Neural progenitor cell (in vitro differentiated cells): ENCODE measurements around the gene TSPAN16. TPM values are rescaled to one million over a fixed set of nuclear protein-coding genes. Genes with fewer than 3 reads are reported as not detected.

Experiments
- DNase-seq: peaks from one replicate; pipeline ENCODE4 v3.0.0-alpha.2; 2016; ENCODE audit warnings: low spot score
- H2AFZ ChIP-seq: fragments of 200-600 bp; sonication (generic); replicated peaks from 2 replicates; pipeline ENCODE4 v1.6.1; 2016; ENCODE audit warnings: antibody characterized with exemption
- H3F3A ChIP-seq: fragments of 200-600 bp; sonication (generic); 2 replicates; pipeline ENCODE4 v1.6.1; 2016; ENCODE audit warnings: antibody characterized with exemption, low read depth
- H3K27ac ChIP-seq: fragments of 200-600 bp; sonication (generic); 2 replicates; pipeline ENCODE4 v1.5.1; 2016; ENCODE audit warnings: mild to moderate bottlenecking
- H3K27me3 ChIP-seq: fragments of 200-600 bp; sonication (generic); 2 replicates; pipeline ENCODE4 v1.6.1; 2016; ENCODE audit warnings: mild to moderate bottlenecking, moderate library complexity
- H3K36me3 ChIP-seq: fragments of 200-600 bp; sonication (generic); 2 replicates; pipeline ENCODE4 v1.5.1; 2016
- H3K4me1 ChIP-seq: fragments of 200-600 bp; sonication (generic); 2 replicates; pipeline ENCODE4 v1.6.1; 2016; ENCODE audit warnings: mixed run types
- H3K4me2 ChIP-seq: fragments of 200-600 bp; sonication (generic); 2 replicates; pipeline ENCODE4 v1.6.1; 2016
- H3K4me3 ChIP-seq: fragments of 200-600 bp; sonication (generic); 2 replicates; pipeline ENCODE4 v1.5.1; 2016
- H3K79me2 ChIP-seq: fragments of 200-600 bp; sonication (generic); 2 replicates; pipeline ENCODE4 v1.6.1; 2016; ENCODE audit warnings: low read depth
- H3K9ac ChIP-seq: fragments of 200-600 bp; sonication (generic); 2 replicates; pipeline ENCODE4 v1.6.1; 2016
- H3K9me3 ChIP-seq: fragments of 200-600 bp; sonication (generic); 2 replicates; pipeline ENCODE4 v1.5.1; 2016; ENCODE audit warnings: low read depth
- H4K20me1 ChIP-seq: fragments of 200-600 bp; sonication (generic); 2 replicates; pipeline ENCODE4 v1.6.1; 2016; ENCODE audit warnings: low read depth
- H3K27ac Mint-ChIP-seq: 3 replicates; pipeline ENCODE4 v1.8.0; 2021; ENCODE audit warnings: mixed read lengths
- H3K27me3 Mint-ChIP-seq: 2 replicates; pipeline ENCODE4 v1.8.0; 2022; ENCODE audit warnings: low read depth, mild to moderate bottlenecking, inconsistent platforms, moderate library complexity, mixed read lengths; ENCODE audit not compliant: insufficient read depth
- H3K36me3 Mint-ChIP-seq: 3 replicates; pipeline ENCODE4 v1.8.0; 2021; ENCODE audit warnings: mixed read lengths
- H3K4me1 Mint-ChIP-seq: 3 replicates; pipeline ENCODE4 v1.8.0; 2021; ENCODE audit warnings: mixed read lengths
- H3K4me3 Mint-ChIP-seq: 3 replicates; pipeline ENCODE4 v1.8.0; 2021; ENCODE audit warnings: mild to moderate bottlenecking, moderate library complexity, mixed read lengths
- H3K9me3 Mint-ChIP-seq: 3 replicates; pipeline ENCODE4 v1.8.0; 2020; ENCODE audit warnings: mixed read lengths
- CTCF ChIP-seq: fragments of 200-600 bp; sonication (generic); IDR thresholded peaks from 2 replicates; pipeline ENCODE4 v1.5.1; 2017; ENCODE audit warnings: antibody characterized with exemption, mild to moderate bottlenecking
- EZH2 ChIP-seq: fragments of 200-600 bp; sonication (generic); IDR thresholded peaks from 2 replicates; pipeline ENCODE4 v1.6.1; 2017; ENCODE audit warnings: antibody characterized with exemption, mild to moderate bottlenecking, moderate library complexity
- EZH2phosphoT487 ChIP-seq: fragments of 200-600 bp; sonication (generic); IDR thresholded peaks from 2 replicates; pipeline ENCODE4 v1.6.1; 2017; ENCODE audit warnings: antibody characterized with exemption
- total RNA-seq: library from RNA; depleted of rRNA; stranded (reverse); fragments of >200 nt; gene quantifications from 2 replicates; pipeline ENCODE4 v1.2.3, GENCODE V29; 2015; ENCODE audit warnings: low replicate concordance

TSPAN16 gene
- total RNA-seq, 1 donor from 2014 or later, result not detected

GRCh38 chr19:11363881-11364280 lies 67.9 kb downstream of the TSPAN16 start:
- Histone ChIP-seq H3K79me2 (no peaks in the 10 kb centered on the region), H3K9ac (no peak overlapping the region), H3K27ac (no peak overlapping the region), H3K4me3 (no peak overlapping the region), H3K9me3 (no peaks in the 10 kb centered on the region), H3K27me3 (peaks cover 24% of the 10 kb centered on the region), H3K4me1 (peaks cover 4% of the 10 kb centered on the region), H3K36me3 (no peaks in the 10 kb centered on the region), H3K4me2 (no peak overlapping the region), H3F3A (peaks cover 6% of the 10 kb centered on the region), H2AFZ (no peak overlapping the region), H4K20me1 (peaks cover 25% of the 10 kb centered on the region)
- Mint-ChIP-seq H3K27ac (no peak overlapping the region), H3K4me3 (no peak overlapping the region), H3K27me3 (peaks cover 5% of the 10 kb centered on the region), H3K9me3 (no peaks in the 10 kb centered on the region), H3K36me3 (no peaks in the 10 kb centered on the region), H3K4me1 (peaks cover 10% of the 10 kb centered on the region)
- TF ChIP-seq EZH2 (no peak), CTCF (no peak), EZH2phosphoT487 (no peak)
- no peak for DNase-seq

- no peaks in the 10 kb centered on the region for H3K79me2 ChIP-seq
- Mint-ChIP-seq H3K36me3 (no peaks in the 10 kb centered on the region), H3K9me3 (no peaks in the 10 kb centered on the region), H3K27ac (no peak overlapping the region), H3K4me3 (no peak overlapping the region), H3K27me3 (peaks cover 4% of the 10 kb centered on the region), H3K4me1 (peaks cover 10% of the 10 kb centered on the region)
- DNase-seq, result no peak
- H3K4me1 ChIP-seq, result peaks cover 4% of the 10 kb centered on the region
- H3F3A ChIP-seq, result peaks cover 6% of the 10 kb centered on the region
- H3K9me3 ChIP-seq, result no peaks in the 10 kb centered on the region
- H3K27me3 ChIP-seq, result peaks cover 19% of the 10 kb centered on the region
- H3K9ac ChIP-seq, result no peak overlapping the region
- no peak overlapping the region for H2AFZ ChIP-seq
- H3K4me2 ChIP-seq, result no peak overlapping the region
- TF ChIP-seq EZH2phosphoT487, result no peak
- no peak for TF ChIP-seq CTCF
- no peak for TF ChIP-seq EZH2
- peaks cover 30% of the 10 kb centered on the region for H4K20me1 ChIP-seq
- no peak overlapping the region for H3K27ac ChIP-seq
- H3K36me3 ChIP-seq, result no peaks in the 10 kb centered on the region
- H3K4me3 ChIP-seq, result no peak overlapping the region
Measured at GRCh38 chr19:11364296-11364904, 68.4 kb downstream of the TSPAN16 start.

GRCh38 chr19:11364935-11365334 lies 69.0 kb downstream of the TSPAN16 start:
- peaks cover 3% of the 10 kb centered on the region for H3K27me3 Mint-ChIP-seq
- H3K4me3 Mint-ChIP-seq, result no peak overlapping the region
- no peak for DNase-seq
- Histone ChIP-seq H3K4me2 (no peak overlapping the region), H3K4me3 (no peak overlapping the region), H3K79me2 (no peaks in the 10 kb centered on the region), H3K4me1 (peaks cover 4% of the 10 kb centered on the region), H3K27ac (no peak overlapping the region), H3F3A (peaks cover 6% of the 10 kb centered on the region), H3K27me3 (peaks cover 14% of the 10 kb centered on the region), H3K9ac (no peak overlapping the region), H3K9me3 (no peaks in the 10 kb centered on the region), H2AFZ (no peak overlapping the region), H4K20me1 (peaks cover 36% of the 10 kb centered on the region), H3K36me3 (no peaks in the 10 kb centered on the region)
- peaks cover 10% of the 10 kb centered on the region for H3K4me1 Mint-ChIP-seq
- no peaks in the 10 kb centered on the region for H3K36me3 Mint-ChIP-seq
- TF ChIP-seq CTCF (no peak), EZH2phosphoT487 (no peak), EZH2 (no peak)
- H3K27ac Mint-ChIP-seq, result no peak overlapping the region
- no peaks in the 10 kb centered on the region for H3K9me3 Mint-ChIP-seq

Other genes starting within 250 kb of the TSPAN16 start
- gene LDLR, start 206.7 kb upstream of the TSPAN16 start, total RNA-seq, result 39.3 and 78.0 TPM in 2 replicates
- gene SPC24, start 140.4 kb upstream of the TSPAN16 start, total RNA-seq, result 56.7 and 57.1 TPM in 2 replicates
- gene KANK2, start 98.6 kb upstream of the TSPAN16 start, total RNA-seq, result 17.5 and 35.4 TPM in 2 replicates
- not detected in 2 replicates for gene ANGPTL8, start 56.5 kb upstream of the TSPAN16 start, total RNA-seq
- 10.0 and 27.5 TPM in 2 replicates for gene DOCK6, start 33.6 kb upstream of the TSPAN16 start, total RNA-seq
- 5.5 and 8.5 TPM in 2 replicates for gene RAB3D, start 43.5 kb downstream of the TSPAN16 start, total RNA-seq
- gene TMEM205, start 50.1 kb downstream of the TSPAN16 start, total RNA-seq, result 57.0 and 77.1 TPM in 2 replicates
- 1.8 and 4.4 TPM in 2 replicates for gene CCDC159, start 50.4 kb downstream of the TSPAN16 start, total RNA-seq
- 0.80 and 3.1 TPM in 2 replicates for gene PLPPR2, start 59.3 kb downstream of the TSPAN16 start, total RNA-seq
- 1.0 and 1.5 TPM in 2 replicates for gene SWSAP1, start 78.5 kb downstream of the TSPAN16 start, total RNA-seq
- 6.5 and 7.3 TPM in 2 replicates for gene EPOR, start 88.2 kb downstream of the TSPAN16 start, total RNA-seq
- 0.49 and 4.7 TPM in 2 replicates for gene RGL3, start 123.2 kb downstream of the TSPAN16 start, total RNA-seq
- gene ODAD3, start 139.0 kb downstream of the TSPAN16 start, total RNA-seq, result 0.47 and 1.5 TPM in 2 replicates
- gene PRKCSH, start 139.5 kb downstream of the TSPAN16 start, total RNA-seq, result 53.6 and 130 TPM in 2 replicates
- gene ELAVL3, start 184.9 kb downstream of the TSPAN16 start, total RNA-seq, result 0.15 TPM in 1 of 2 replicates, not detected in the other
- gene ZNF653, start 209.7 kb downstream of the TSPAN16 start, total RNA-seq, result 3.4 and 15.8 TPM in 2 replicates
- gene ECSIT, start 233.0 kb downstream of the TSPAN16 start, total RNA-seq, result 9.4 and 29.0 TPM in 2 replicates
- 7.0 and 7.2 TPM in 2 replicates for gene CNN1, start 242.7 kb downstream of the TSPAN16 start, total RNA-seq